Endothelial cell of hepatic sinusoid (primary cell): ENCODE data around the gene ERI3.

Experiments
- in situ Hi-C: cut with HindIII; loops from 2 replicates; pipeline ENCODE4 v1.10.0; 2017; ENCODE audit warnings: low sequenced_read_pairs

Gene ERI3

GRCh38 chr1:44239961-44240371, 115.1 kb downstream of the ERI3 start:
- in situ Hi-C loops = no loop called here

GRCh38 chr1:44239331-44239960, 115.6 kb downstream of the ERI3 start:
- in situ Hi-C loops = no loop called here

GRCh38 chr1:44238660-44239059, 116.4 kb downstream of the ERI3 start:
- in situ Hi-C loops = no loop called here

- in situ Hi-C loops = no loop called here
Measured at GRCh38 chr1:44237721-44238457, 117.2 kb downstream of the ERI3 start.

GRCh38 chr1:44236490-44237272, 118.4 kb downstream of the ERI3 start:
- in situ Hi-C loops = no loop called here

GRCh38 chr1:44235808-44236207, 119.2 kb downstream of the ERI3 start:
- in situ Hi-C loops = no loop called here

GRCh38 chr1:44233593-44233992, 121.5 kb downstream of the ERI3 start:
- in situ Hi-C loops = no loop called here

GRCh38 chr1:44230796-44231195, 124.3 kb downstream of the ERI3 start:
- in situ Hi-C loops = no loop called here

- in situ Hi-C loops = no loop called here
Measured at GRCh38 chr1:44229435-44230167, 125.5 kb downstream of the ERI3 start.

- in situ Hi-C loops = no loop called here
Measured at GRCh38 chr1:44228218-44228617, 126.8 kb downstream of the ERI3 start.

- in situ Hi-C loops = no loop called here
Measured at GRCh38 chr1:44227211-44227610, 127.8 kb downstream of the ERI3 start.

GRCh38 chr1:44225761-44226160, 129.3 kb downstream of the ERI3 start:
- in situ Hi-C loops = no loop called here

- in situ Hi-C loops = no loop called here
Measured at GRCh38 chr1:44223187-44223610, 131.9 kb downstream of the ERI3 start.

GRCh38 chr1:44222397-44223186, 132.5 kb downstream of the ERI3 start:
- in situ Hi-C loops = no loop called here

GRCh38 chr1:44221769-44222168, 133.3 kb downstream of the ERI3 start:
- in situ Hi-C loops = no loop called here

- in situ Hi-C loops = no loop called here
Measured at GRCh38 chr1:44220755-44221154, 134.3 kb downstream of the ERI3 start.

- in situ Hi-C loops = no loop called here
Measured at GRCh38 chr1:44220001-44220751, 134.9 kb downstream of the ERI3 start.

GRCh38 chr1:44219301-44219626, 135.8 kb downstream of the ERI3 start:
- in situ Hi-C loops = no loop called here

- in situ Hi-C loops = no loop called here
Measured at GRCh38 chr1:44218503-44219300, 136.4 kb downstream of the ERI3 start.
